Vagina (tissue), 2 donors: ENCODE data around the gene ASAP2. TPM values are rescaled to one million over a fixed set of nuclear protein-coding genes. Genes with fewer than 3 reads are reported as not detected.
A peak's percentile ranks its signal among the peaks of the same experiment; 100 is the strongest.
"Not testable (repeated sequence)": the region's sequence is repeated elsewhere in the genome, so short reads cannot be mapped to it uniquely, and the experiment has no call there.

Experiments
- DNase-seq, 2 donors: peaks; one replicate each; pipeline ENCODE4 v3.0.0-alpha.2; 2017; ENCODE audit errors: extremely low spot score in 2 of 2
- H3K27ac ChIP-seq: fragments of 200-600 bp; sonication (generic); one replicate; pipeline ENCODE4 v1.5.1; 2019
- H3K27me3 ChIP-seq: fragments of 200-600 bp; sonication (generic); one replicate; pipeline ENCODE4 v1.5.1; 2019
- H3K36me3 ChIP-seq, 2 donors: fragments of 200-600 bp; sonication (generic); one replicate each; pipeline ENCODE4 v1.5.1; 2017 to 2019
- H3K4me1 ChIP-seq: fragments of 200-600 bp; sonication (generic); one replicate; pipeline ENCODE4 v1.5.1; 2019
- H3K4me3 ChIP-seq, 2 donors: fragments of 200-600 bp; sonication (generic); 1 replicate in 1 of 2; 2 replicates in 1 of 2; pipeline ENCODE4 v1.5.1; 2016 to 2019
- H3K9me3 ChIP-seq: fragments of 200-600 bp; sonication (generic); one replicate; pipeline ENCODE4 v1.5.1; 2019
- POLR2A ChIP-seq, 2 donors: fragments of 450-650 bp; IDR thresholded peaks; one replicate each; pipeline ENCODE4 v1.6.1; 2017; ENCODE audit warnings: antibody characterized with exemption in 2 of 2, mild to moderate bottlenecking in 2 of 2, moderate library complexity in 2 of 2
- POLR2AphosphoS5 ChIP-seq, 2 donors: sonication (generic); formaldehyde crosslinking; IDR thresholded peaks; one replicate each; pipeline ENCODE4 v1.9.0; 2017; ENCODE audit warnings: antibody characterized with exemption in 2 of 2, mild to moderate bottlenecking in 2 of 2, low read depth in 1 of 2; ENCODE audit not compliant: insufficient read depth in 1 of 2
- intact Hi-C: fragments of 100-400 bp; cut with DNase I; formaldehyde crosslinking; loops from one replicate; pipeline ENCODE4 v1.15.1; 2023
- total RNA-seq: library from RNA; depleted of rRNA; stranded (reverse); fragments of >200 nt; gene quantifications from one replicate; pipeline ENCODE4 v1.2.3, GENCODE V29; 2016
- TF ChIP-seq, protein P1 (sequence below), 3 experiments: fragments of 450-650 bp in 2 of 3; fragments of 200-600 bp in 1 of 3; sonication (generic) in 1 of 3; IDR thresholded peaks; one replicate each; pipeline ENCODE4 v1.5.1; 2017 to 2019; ENCODE audit warnings: antibody characterized with exemption in 3 of 3, mild to moderate bottlenecking in 2 of 3, moderate library complexity in 2 of 3

ASAP2 gene
- total RNA-seq, 1 donor from 2014 or later, result 36.3 TPM

DNA sequence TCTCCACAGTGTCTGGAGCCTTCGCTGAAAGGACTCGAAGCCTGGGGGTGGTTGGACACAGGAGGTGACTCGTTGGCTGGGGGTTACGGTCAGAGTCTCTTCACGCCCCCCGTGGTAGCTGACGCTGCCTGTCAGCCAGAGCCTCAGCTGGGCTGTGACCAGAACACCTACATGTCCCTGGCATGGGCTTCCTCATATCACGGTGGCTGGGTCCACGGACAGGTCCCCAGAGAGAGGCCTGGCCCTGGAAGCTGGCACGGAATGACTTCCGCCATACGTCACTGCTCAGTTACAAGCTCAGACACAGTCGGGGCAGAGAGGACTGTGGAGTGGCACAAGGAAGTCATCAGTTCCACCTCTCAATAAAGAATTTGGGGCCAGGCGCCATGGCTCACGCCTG lies 188.2 kb downstream of the ASAP2 start:
- TF ChIP-seq POLR2A (IDR thresholded peaks at IDR 0.05) (no peak), POLR2AphosphoS5 (IDR thresholded peaks at IDR 0.05; ENCODE audit: insufficient read depth in 1 of 2, low read depth in 1 of 2) (no peak)
- TF ChIP-seq, protein P1, sequence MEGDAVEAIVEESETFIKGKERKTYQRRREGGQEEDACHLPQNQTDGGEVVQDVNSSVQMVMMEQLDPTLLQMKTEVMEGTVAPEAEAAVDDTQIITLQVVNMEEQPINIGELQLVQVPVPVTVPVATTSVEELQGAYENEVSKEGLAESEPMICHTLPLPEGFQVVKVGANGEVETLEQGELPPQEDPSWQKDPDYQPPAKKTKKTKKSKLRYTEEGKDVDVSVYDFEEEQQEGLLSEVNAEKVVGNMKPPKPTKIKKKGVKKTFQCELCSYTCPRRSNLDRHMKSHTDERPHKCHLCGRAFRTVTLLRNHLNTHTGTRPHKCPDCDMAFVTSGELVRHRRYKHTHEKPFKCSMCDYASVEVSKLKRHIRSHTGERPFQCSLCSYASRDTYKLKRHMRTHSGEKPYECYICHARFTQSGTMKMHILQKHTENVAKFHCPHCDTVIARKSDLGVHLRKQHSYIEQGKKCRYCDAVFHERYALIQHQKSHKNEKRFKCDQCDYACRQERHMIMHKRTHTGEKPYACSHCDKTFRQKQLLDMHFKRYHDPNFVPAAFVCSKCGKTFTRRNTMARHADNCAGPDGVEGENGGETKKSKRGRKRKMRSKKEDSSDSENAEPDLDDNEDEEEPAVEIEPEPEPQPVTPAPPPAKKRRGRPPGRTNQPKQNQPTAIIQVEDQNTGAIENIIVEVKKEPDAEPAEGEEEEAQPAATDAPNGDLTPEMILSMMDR (IDR thresholded peaks at IDR 0.05), result no peak
- peaks cover 37% of the 10 kb centered on the region for H3K4me1 ChIP-seq
- no peak overlapping the region for H3K4me3 ChIP-seq
- no peak for DNase-seq
- no peak overlapping the region for H3K27ac ChIP-seq
- no peaks in the 10 kb centered on the region for H3K9me3 ChIP-seq
- no peaks in the 10 kb centered on the region for H3K27me3 ChIP-seq
- H3K36me3 ChIP-seq, result peaks cover 0 to 13% of the 10 kb centered on the region in 2 donors
- intact Hi-C loops, result no loop called here

DNA sequence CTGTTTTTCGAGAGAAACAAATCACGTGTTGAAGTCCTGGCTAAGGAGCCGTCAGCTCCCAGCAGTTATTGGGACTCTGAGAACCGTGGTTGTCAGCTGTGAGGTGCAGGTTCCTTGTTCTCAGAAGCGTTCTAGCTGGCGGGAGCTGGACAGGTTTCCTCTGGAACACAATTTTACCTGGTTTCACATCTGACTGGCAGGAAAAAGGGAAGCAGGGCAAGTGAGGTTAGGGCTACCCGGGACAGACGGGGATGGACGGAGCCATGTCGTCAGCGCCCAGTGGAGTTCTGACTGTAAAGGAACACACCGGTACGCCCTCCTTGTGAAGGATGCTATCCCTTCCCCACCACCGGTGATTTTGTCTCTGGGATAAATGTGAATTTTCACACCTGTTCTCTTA lies 190.6 kb downstream of the ASAP2 start:
- DNase-seq, result no peak
- H3K27ac ChIP-seq, result peak overlapping the region; percentile 88
- H3K4me1 ChIP-seq, result peaks cover 45% of the 10 kb centered on the region
- TF ChIP-seq, protein P1 (IDR thresholded peaks at IDR 0.05), result no peak
- TF ChIP-seq POLR2AphosphoS5 (IDR thresholded peaks at IDR 0.05; ENCODE audit: insufficient read depth in 1 of 2, low read depth in 1 of 2) (no peak), POLR2A (IDR thresholded peaks at IDR 0.05) (no peak)
- intact Hi-C loops, result no loop called here
- no peaks in the 10 kb centered on the region for H3K36me3 ChIP-seq
- no peak overlapping the region for H3K4me3 ChIP-seq
- no peaks in the 10 kb centered on the region for H3K27me3 ChIP-seq
- no peaks in the 10 kb centered on the region for H3K9me3 ChIP-seq

DNA sequence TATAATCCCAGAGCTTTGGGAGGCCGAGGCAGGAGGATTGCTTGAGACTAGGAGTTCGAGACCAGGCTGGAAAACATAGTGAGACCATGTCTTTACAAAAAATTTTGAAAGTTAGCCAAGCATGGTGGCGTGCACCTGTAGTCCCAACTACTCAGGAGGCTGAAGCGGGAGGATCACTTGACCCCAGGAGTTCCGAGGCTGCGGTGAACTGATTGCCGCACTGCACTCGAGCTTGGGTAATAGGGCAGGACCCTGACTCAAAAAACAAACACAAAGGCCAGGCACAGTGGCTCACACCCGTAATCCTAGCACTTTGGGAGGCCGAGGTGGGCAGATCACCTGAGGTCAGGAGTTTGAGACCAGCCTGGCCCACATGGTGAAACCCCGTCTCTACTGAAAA lies 191.6 kb downstream of the ASAP2 start:
- peaks cover 34% of the 10 kb centered on the region for H3K4me1 ChIP-seq
- H3K27me3 ChIP-seq, H3K9me3 ChIP-seq, intact Hi-C loops, H3K4me3 ChIP-seq, DNase-seq, H3K36me3 ChIP-seq: not testable (repeated sequence)
- peak overlapping the region; percentile 88 for H3K27ac ChIP-seq

DNA sequence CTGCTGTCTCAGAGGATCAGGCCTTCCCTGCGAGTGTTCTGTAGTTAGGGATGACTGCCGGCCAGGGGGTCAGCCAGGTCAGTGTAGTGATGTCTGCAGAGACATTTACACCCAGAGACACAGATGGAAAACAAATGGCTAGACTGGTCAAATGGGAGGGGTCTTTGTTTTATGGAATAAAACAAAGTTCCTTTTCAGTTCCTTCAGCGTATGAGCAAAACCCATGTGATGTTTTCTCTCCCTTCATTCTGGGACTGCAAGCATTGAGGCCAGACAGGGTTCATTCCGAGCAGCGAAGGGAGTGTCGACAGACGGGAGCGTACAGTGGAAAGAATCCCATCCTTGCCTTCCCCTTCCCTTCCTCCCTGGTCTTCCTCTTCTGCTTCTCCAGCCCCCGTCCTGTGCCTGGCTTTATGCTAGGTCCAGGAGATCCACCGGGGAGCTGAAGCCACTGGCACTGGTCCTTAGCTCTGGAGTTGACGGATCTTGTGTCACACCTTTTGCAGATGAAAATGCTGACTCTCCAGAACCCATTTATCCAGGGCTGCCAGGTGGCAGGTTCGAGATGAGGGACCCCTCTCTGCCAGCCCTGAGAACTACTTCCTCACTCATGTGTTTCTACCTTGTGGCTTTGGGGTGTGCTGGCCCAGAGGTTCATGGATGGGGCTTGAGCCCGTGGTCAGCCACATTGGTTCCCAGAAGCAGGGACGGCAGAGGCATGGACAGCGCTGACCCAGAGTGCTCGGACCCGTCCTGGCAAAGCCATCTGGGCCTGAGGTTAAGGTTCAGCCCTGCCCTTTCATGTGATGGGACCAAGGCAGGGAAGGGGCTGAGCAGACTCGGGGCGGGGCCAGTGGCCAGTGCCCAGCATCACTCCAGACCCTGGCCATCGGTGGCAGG lies 192.5 kb downstream of the ASAP2 start:
- TF ChIP-seq POLR2A (IDR thresholded peaks at IDR 0.05), result peak in 1 of 2 donors; percentile 40
- TF ChIP-seq, protein P1 (IDR thresholded peaks at IDR 0.05), result no peak
- peak; percentile 50 to 72 for TF ChIP-seq POLR2AphosphoS5 (IDR thresholded peaks at IDR 0.05; ENCODE audit: insufficient read depth in 1 of 2, low read depth in 1 of 2)
- H3K4me3 ChIP-seq, result no peak overlapping the region
- DNase-seq, result no peak
- H3K27ac ChIP-seq, result peak overlapping the region; percentile 88
- H3K4me1 ChIP-seq, result peaks cover 26% of the 10 kb centered on the region
- H3K36me3 ChIP-seq, result no peaks in the 10 kb centered on the region
- intact Hi-C loops, result no loop called here
- H3K27me3 ChIP-seq, result no peaks in the 10 kb centered on the region
- no peaks in the 10 kb centered on the region for H3K9me3 ChIP-seq

DNA sequence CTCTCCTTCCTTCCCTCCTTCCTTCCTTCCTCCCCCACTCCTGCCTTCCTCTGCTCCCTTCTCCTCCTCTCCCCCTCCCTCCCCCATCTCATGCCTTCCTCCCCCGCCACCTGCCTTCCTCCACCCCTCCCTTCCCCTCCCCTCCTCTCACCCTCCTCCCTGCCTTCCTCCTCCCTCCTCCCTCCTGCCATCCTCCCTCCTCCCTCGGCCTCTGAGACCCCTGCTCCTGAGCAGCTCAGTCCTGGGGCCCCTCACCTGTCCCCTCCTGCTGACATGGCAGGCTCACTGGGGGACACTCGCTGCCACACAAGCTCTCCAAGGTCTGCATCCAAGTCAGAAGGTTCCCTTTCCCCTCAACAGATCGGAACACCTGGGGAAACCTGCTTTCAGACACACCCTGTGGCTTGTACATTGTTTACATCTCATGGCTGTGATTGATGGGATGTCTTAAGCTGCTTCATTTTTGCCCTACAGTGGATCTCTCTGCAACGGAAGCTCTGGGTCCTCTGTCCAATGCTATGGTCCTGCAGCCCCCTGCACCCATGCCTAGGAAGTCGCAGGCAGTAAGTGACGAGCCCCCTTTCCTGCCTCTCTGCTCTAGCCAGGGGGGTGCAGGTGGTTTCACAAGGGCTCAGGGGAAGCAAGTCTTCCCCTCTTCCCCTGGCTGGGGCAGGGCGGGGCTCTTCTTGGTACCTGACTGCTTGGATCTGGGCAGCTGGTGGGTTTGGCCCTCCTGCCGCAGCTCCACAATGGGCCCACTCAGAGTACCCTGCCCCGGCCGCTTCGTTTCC lies 193.9 kb downstream of the ASAP2 start:
- Histone ChIP-seq H3K27ac (peak overlapping the region; percentile 88), H3K9me3 (no peaks in the 10 kb centered on the region), H3K4me3 (no peak overlapping the region), H3K4me1 (peaks cover 26% of the 10 kb centered on the region), H3K36me3 (no peaks in the 10 kb centered on the region), H3K27me3 (no peaks in the 10 kb centered on the region)
- no peak for DNase-seq
- intact Hi-C loops, result loop anchor here (10.0 kb wide), 1 partner anchor 56 kb away; no protein-coding TSS in a partner anchor
- TF ChIP-seq, protein P1 (IDR thresholded peaks at IDR 0.05), result no peak
- no peak for TF ChIP-seq POLR2A (IDR thresholded peaks at IDR 0.05)
- TF ChIP-seq POLR2AphosphoS5 (IDR thresholded peaks at IDR 0.05; ENCODE audit: insufficient read depth in 1 of 2, low read depth in 1 of 2), result no peak
